ENCODE results near the gene TP53BP2.

DNA sequence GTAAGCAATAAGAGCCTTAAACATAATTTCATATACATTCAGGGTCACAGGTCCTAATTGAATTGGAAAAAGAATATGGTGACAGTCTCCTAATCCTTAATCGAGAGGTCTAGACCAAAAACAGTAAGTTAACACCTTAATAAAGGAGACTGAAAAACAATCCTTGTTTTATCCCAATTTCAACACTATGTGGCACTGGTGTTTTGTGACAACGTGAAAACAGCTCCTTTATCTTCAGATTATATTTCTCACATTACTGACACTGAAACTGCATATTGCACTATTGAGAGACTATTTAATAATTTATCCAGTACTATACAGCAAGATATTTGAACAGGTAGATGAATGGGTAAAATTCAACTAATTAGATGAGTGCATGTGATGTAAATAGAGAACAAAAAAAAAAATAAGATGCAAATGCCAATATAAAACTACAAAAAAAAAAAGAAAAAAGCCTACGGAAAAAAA is 34.1 kb downstream of the TP53BP2 start:
- TF ChIP-seq POLR2AphosphoS5 (IDR thresholded peaks at IDR 0.05; ENCODE audit: low read depth, low read length) (no peak), TAF1 (IDR thresholded peaks at IDR 0.05; ENCODE audit: borderline replicate concordance, low read depth, low read length) (no peak), POLR2A (IDR thresholded peaks at IDR 0.05; ENCODE audit: low read depth, low read length) (no peak)

Measured in GM12892 (cell line).